ENCODE results near the gene ADK.

DNA sequence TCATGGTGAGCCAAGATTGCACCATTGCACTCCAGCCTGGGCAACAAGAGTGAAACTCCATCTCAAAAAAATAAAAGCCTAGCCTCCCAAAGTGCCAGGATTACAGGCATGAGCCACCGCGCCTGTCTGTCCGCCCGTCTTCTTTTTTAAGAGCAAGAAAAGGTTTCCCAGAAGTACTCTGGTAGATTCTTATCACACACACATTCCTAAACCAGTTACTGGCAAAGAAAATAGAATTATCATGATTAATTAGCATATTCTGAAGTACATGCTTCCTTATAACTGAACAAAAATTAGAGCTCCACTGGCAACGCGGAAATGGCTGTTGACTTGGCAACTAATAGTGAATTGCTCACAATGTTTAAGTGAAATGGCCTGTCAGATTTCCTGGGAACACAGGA lies 87.0 kb downstream of the ADK start:
- no peak for TF ChIP-seq CTCF (IDR thresholded peaks at IDR 0.05)
- no peak for TF ChIP-seq POLR2A (IDR thresholded peaks at IDR 0.05)

All from lower leg skin (tissue), 3 donors.